Panc1 (cell line): ENCODE results near the gene RPH3AL.

Experiments used
- CTCF ChIP-seq: fragments of 450-650 bp; IDR thresholded peaks from 2 replicates; pipeline ENCODE4 v1.5.1; 2017; ENCODE audit warnings: mild to moderate bottlenecking
- POLR2AphosphoS5 ChIP-seq: IDR thresholded peaks from 2 replicates; pipeline ENCODE4 v1.6.1; 2012; ENCODE audit warnings: mild to moderate bottlenecking, low read depth, low read length, moderate library complexity
- SIN3A ChIP-seq: IDR thresholded peaks from 2 replicates; pipeline ENCODE4 v1.6.1; 2012; ENCODE audit warnings: low read depth, mild to moderate bottlenecking, low read length, moderate library complexity, borderline replicate concordance; ENCODE audit not compliant: insufficient read depth
- TCF7L2 ChIP-seq: IDR thresholded peaks from 2 replicates; pipeline ENCODE4 v1.6.1; 2011; ENCODE audit warnings: mild to moderate bottlenecking, low read depth, low read length, inconsistent platforms
- TF ChIP-seq, protein P1 (sequence below), 2 experiments: IDR thresholded peaks; 2 replicates each; pipeline ENCODE4 v1.6.1; 2011 to 2012; ENCODE audit warnings: low read depth in 2 of 2, control low read depth in 1 of 2, low read length in 1 of 2, mild to moderate bottlenecking in 1 of 2, moderate library complexity in 1 of 2; ENCODE audit not compliant: insufficient read depth in 1 of 2

- TF ChIP-seq CTCF = no peak
- TF ChIP-seq POLR2AphosphoS5 = no peak
- TF ChIP-seq, protein P1, sequence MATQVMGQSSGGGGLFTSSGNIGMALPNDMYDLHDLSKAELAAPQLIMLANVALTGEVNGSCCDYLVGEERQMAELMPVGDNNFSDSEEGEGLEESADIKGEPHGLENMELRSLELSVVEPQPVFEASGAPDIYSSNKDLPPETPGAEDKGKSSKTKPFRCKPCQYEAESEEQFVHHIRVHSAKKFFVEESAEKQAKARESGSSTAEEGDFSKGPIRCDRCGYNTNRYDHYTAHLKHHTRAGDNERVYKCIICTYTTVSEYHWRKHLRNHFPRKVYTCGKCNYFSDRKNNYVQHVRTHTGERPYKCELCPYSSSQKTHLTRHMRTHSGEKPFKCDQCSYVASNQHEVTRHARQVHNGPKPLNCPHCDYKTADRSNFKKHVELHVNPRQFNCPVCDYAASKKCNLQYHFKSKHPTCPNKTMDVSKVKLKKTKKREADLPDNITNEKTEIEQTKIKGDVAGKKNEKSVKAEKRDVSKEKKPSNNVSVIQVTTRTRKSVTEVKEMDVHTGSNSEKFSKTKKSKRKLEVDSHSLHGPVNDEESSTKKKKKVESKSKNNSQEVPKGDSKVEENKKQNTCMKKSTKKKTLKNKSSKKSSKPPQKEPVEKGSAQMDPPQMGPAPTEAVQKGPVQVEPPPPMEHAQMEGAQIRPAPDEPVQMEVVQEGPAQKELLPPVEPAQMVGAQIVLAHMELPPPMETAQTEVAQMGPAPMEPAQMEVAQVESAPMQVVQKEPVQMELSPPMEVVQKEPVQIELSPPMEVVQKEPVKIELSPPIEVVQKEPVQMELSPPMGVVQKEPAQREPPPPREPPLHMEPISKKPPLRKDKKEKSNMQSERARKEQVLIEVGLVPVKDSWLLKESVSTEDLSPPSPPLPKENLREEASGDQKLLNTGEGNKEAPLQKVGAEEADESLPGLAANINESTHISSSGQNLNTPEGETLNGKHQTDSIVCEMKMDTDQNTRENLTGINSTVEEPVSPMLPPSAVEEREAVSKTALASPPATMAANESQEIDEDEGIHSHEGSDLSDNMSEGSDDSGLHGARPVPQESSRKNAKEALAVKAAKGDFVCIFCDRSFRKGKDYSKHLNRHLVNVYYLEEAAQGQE (IDR thresholded peaks at IDR 0.05; ENCODE audit: insufficient read depth in 1 of 2, low read depth in 2 of 2, low read length in 1 of 2) = no peak
- no peak for TF ChIP-seq TCF7L2
- TF ChIP-seq SIN3A = no peak
These were observed 159.2 kb downstream of the RPH3AL start for GRCh38 chr17:193426-193810.
